ENCODE measurements around the gene PIP4K2B. TPM values are rescaled to one million over a fixed set of nuclear protein-coding genes. Genes with fewer than 3 reads are reported as not detected.

PIP4K2B gene
- total and polyA plus RNA-seq, 9 of the 15 experiments (the other 6 are each of a cell fraction or from before 2014, with no cell fraction given), result 3.7 to 29.9 (median 23.0) TPM

DNA sequence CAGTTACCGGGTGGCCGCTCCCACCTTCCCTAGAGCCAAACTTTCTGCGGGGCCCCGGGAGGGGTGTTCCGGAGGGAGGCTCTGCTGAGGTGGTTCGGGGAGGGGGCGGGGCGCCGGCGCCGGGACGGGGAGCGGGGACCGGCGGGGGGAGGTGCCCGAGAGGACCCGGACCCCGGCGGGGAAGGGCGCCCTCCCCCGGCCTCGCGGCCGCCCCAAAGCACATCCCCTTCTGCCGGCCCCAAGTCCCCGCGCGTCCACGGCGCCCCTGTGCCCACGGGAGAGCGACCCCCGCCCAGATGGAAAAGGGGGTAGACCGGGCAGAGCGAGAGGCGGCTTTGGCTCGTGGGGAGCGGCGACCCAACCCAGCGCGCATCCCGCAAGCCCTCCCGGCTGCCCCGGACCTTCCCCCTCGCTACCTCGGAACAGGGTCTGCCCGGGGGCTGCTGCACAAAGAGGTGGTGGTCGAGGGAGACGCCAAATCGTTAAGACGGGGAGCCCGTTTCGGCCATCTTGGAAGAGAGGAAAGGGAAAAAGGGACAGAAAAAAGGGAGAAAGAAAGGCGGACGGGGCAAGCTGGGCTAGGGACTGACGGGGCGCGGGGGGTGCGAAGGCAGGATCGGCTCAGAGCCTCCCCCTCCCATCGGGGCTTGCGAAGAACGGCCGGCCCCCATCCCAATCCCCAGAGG lies 51.8 kb downstream of the PIP4K2B start (continued):
- TF ChIP-seq, protein P1, sequence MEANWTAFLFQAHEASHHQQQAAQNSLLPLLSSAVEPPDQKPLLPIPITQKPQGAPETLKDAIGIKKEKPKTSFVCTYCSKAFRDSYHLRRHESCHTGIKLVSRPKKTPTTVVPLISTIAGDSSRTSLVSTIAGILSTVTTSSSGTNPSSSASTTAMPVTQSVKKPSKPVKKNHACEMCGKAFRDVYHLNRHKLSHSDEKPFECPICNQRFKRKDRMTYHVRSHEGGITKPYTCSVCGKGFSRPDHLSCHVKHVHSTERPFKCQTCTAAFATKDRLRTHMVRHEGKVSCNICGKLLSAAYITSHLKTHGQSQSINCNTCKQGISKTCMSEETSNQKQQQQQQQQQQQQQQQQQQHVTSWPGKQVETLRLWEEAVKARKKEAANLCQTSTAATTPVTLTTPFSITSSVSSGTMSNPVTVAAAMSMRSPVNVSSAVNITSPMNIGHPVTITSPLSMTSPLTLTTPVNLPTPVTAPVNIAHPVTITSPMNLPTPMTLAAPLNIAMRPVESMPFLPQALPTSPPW (CRISPR knock-in tag; IDR thresholded peaks at IDR 0.05), result peak; percentile 77
- TF ChIP-seq USF1 (CRISPR knock-in tag; IDR thresholded peaks at IDR 0.05), result no peak
- no peak for TF ChIP-seq ZNF592 (IDR thresholded peaks at IDR 0.05)
- TF ChIP-seq, protein P2, sequence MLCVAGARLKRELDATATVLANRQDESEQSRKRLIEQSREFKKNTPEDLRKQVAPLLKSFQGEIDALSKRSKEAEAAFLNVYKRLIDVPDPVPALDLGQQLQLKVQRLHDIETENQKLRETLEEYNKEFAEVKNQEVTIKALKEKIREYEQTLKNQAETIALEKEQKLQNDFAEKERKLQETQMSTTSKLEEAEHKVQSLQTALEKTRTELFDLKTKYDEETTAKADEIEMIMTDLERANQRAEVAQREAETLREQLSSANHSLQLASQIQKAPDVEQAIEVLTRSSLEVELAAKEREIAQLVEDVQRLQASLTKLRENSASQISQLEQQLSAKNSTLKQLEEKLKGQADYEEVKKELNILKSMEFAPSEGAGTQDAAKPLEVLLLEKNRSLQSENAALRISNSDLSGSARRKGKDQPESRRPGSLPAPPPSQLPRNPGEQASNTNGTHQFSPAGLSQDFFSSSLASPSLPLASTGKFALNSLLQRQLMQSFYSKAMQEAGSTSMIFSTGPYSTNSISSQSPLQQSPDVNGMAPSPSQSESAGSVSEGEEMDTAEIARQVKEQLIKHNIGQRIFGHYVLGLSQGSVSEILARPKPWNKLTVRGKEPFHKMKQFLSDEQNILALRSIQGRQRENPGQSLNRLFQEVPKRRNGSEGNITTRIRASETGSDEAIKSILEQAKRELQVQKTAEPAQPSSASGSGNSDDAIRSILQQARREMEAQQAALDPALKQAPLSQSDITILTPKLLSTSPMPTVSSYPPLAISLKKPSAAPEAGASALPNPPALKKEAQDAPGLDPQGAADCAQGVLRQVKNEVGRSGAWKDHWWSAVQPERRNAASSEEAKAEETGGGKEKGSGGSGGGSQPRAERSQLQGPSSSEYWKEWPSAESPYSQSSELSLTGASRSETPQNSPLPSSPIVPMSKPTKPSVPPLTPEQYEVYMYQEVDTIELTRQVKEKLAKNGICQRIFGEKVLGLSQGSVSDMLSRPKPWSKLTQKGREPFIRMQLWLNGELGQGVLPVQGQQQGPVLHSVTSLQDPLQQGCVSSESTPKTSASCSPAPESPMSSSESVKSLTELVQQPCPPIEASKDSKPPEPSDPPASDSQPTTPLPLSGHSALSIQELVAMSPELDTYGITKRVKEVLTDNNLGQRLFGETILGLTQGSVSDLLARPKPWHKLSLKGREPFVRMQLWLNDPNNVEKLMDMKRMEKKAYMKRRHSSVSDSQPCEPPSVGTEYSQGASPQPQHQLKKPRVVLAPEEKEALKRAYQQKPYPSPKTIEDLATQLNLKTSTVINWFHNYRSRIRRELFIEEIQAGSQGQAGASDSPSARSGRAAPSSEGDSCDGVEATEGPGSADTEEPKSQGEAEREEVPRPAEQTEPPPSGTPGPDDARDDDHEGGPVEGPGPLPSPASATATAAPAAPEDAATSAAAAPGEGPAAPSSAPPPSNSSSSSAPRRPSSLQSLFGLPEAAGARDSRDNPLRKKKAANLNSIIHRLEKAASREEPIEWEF (CRISPR knock-in tag; IDR thresholded peaks at IDR 0.05), result no peak
- TF ChIP-seq NONO (IDR thresholded peaks at IDR 0.05; ENCODE audit: low read depth in 2 of 2, low read length in 1 of 2), result no peak
- TF ChIP-seq DMBX1 (CRISPR knock-in tag; IDR thresholded peaks at IDR 0.05; ENCODE audit: borderline replicate concordance), result no peak
- TF ChIP-seq JUN (IDR thresholded peaks at IDR 0.05; ENCODE audit: borderline replicate concordance, low read depth, low read length), result no peak
- no peak for TF ChIP-seq JUN (CRISPR knock-in tag; IDR thresholded peaks at IDR 0.05; ENCODE audit: borderline replicate concordance)
- no peak for TF ChIP-seq XRCC3 (IDR thresholded peaks at IDR 0.05)
- TF ChIP-seq HNRNPLL (IDR thresholded peaks at IDR 0.05; ENCODE audit: low read depth, low read length, poor library complexity, severe bottlenecking), result no peak
- TF ChIP-seq PCBP2 (IDR thresholded peaks at IDR 0.05; ENCODE audit: low read depth, low read length, poor library complexity, severe bottlenecking), result no peak
